ENCODE results near the gene SCYGR7. TPM values are rescaled to one million over a fixed set of nuclear protein-coding genes. Genes with fewer than 3 reads are reported as not detected.

SCYGR7 gene, protein sequence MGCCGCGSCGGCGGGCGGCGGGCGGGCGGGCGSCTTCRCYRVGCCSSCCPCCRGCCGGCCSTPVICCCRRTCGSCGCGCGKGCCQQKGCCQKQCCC
- total RNA-seq (not detected), polyA plus RNA-seq (not detected)

DNA sequence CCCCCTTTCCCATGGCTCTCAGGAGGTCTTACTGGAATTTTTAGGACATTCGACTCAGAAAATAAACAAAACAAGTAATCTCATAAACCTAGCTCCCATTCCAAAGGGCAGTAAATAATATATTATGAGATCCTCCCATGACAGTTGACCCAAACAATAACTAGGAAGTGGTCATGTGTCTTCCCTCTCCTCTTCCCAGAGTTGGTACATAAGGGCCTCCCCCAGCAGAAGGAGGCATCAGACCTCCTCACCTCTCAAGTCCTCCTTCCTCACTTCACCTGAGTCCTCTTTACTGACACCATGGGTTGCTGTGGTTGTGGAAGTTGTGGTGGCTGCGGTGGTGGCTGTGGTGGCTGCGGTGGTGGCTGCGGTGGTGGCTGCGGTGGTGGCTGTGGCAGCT lies at the start of gene SCYGR7:
SCYGR7 (plus strand) TSS at position 301 of the 400 bp plus-strand sequence; CDS start at position 301, 0 bp downstream.
- TF ChIP-seq POLR2AphosphoS5 (IDR thresholded peaks at IDR 0.05) (no peak), POLR2A (IDR thresholded peaks at IDR 0.05) (no peak), EP300 (IDR thresholded peaks at IDR 0.05) (no peak)
- TF ChIP-seq, protein P1, sequence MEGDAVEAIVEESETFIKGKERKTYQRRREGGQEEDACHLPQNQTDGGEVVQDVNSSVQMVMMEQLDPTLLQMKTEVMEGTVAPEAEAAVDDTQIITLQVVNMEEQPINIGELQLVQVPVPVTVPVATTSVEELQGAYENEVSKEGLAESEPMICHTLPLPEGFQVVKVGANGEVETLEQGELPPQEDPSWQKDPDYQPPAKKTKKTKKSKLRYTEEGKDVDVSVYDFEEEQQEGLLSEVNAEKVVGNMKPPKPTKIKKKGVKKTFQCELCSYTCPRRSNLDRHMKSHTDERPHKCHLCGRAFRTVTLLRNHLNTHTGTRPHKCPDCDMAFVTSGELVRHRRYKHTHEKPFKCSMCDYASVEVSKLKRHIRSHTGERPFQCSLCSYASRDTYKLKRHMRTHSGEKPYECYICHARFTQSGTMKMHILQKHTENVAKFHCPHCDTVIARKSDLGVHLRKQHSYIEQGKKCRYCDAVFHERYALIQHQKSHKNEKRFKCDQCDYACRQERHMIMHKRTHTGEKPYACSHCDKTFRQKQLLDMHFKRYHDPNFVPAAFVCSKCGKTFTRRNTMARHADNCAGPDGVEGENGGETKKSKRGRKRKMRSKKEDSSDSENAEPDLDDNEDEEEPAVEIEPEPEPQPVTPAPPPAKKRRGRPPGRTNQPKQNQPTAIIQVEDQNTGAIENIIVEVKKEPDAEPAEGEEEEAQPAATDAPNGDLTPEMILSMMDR (IDR thresholded peaks at IDR 0.05): no peak

DNA sequence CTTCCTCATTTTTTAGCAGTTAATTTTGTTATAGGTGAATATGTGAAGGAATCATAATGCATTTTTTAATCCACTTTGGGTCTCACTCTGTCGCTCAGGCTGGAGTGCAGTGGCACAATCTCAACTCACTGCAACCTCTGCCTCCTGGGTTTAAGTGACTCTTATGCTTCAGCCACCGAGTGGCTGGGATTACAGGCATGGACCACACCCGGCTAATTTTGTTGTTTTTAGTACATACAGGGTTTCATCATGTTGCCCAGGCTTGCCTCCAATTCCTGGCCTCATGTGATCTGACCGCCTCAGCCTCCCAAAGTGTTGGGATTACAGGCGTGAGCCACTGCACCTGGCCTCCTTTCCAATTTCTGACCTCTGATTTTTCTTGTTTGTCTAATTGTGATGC lies 43.9 kb upstream of the SCYGR7 start:
- no peaks in the 10 kb centered on the region for H3K36me3 ChIP-seq
- no peak for TF ChIP-seq POLR2AphosphoS5 (IDR thresholded peaks at IDR 0.05)
- TF ChIP-seq, protein P1 (IDR thresholded peaks at IDR 0.05): no peak
- TF ChIP-seq POLR2A (IDR thresholded peaks at IDR 0.05): no peak
- TF ChIP-seq EP300 (IDR thresholded peaks at IDR 0.05): no peak
- WGBS, 2 donors: 67 to 77% methylated on average over 5 of the region's 5 CpGs
- no peak overlapping the region for H3K4me3 ChIP-seq
- H3K9me3 ChIP-seq: no peaks in the 10 kb centered on the region
- DNase-seq: no peak
- no peaks in the 10 kb centered on the region for H3K27me3 ChIP-seq
- intact Hi-C loops (cut with DNase I): no loop called here
- no peaks in the 10 kb centered on the region for H3K4me1 ChIP-seq
- no peak overlapping the region for H3K27ac ChIP-seq

More for the DNA sequence above, at the start of gene SCYGR7:
- WGBS, 2 donors: 86 to 88% methylated on average over 5 of the region's 5 CpGs
- no peak within 1 kb of the TSS for H3K4me3 ChIP-seq
- H3K27me3 ChIP-seq: no peaks in the 10 kb centered on the region
- no peaks in the 10 kb centered on the region for H3K4me1 ChIP-seq
- no peak for DNase-seq
- no peaks in the 10 kb centered on the region for H3K36me3 ChIP-seq
- H3K27ac ChIP-seq: no peak within 1 kb of the TSS
- no peaks in the 10 kb centered on the region for H3K9me3 ChIP-seq
- intact Hi-C loops (cut with DNase I): no loop called here

DNA sequence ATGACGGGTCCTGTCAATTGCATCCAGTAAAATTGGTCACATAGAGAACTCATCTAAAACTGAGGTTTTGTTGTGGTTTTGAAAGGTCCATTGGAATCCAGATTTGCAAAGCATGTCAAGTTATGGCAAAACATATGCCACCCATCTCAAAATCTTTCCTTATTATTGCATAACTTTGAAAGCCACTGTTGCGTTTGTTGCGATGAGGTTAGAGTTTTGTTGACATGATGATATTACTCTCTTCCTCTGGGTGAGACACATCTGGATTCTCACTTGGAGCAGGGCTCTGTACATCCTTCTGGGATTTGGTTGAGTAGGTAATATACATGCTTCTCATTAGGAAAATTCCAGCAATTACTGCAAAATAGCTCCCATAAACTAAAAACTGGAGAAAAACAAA lies 40.9 kb upstream of the SCYGR7 start:
- intact Hi-C loops (cut with DNase I): no loop called here

DNA sequence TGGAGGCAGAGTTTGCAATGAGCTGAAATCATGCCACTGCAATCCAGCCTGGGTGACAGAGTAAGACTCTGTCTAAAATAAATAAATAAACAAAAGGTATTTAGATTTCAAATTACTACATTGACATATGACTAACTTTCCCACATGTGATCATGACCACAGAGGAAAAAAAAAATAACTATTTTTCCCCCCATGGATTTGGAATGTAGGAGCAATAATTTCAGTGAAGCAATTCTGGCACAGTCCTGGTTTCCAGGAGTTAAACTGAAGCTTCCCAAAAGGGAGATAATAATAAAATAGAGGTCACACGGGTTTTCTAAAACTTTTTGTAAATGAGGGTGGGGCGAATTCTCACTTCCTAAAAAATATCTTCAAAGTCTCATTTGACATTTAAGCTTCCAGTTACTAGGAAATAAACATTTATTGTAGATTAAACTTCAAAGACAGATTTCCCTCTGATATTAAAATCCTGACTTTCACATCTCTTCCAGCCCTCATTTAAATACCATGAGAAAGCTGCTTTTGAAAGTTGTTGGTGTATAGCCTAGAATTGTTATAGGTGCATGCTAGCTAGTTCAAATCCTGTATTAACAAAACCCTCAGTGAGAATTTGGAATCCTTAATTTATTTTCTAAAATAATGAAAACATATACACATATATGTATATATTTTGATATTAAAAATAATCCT lies 31.0 kb upstream of the SCYGR7 start:
- intact Hi-C loops (cut with DNase I): no loop called here
- H3K27me3 ChIP-seq: no peaks in the 10 kb centered on the region
- H3K4me1 ChIP-seq: no peaks in the 10 kb centered on the region
- no peaks in the 10 kb centered on the region for H3K36me3 ChIP-seq
- no peak for DNase-seq
- no peak overlapping the region for H3K4me3 ChIP-seq
- no peaks in the 10 kb centered on the region for H3K9me3 ChIP-seq
- no peak for TF ChIP-seq POLR2A (IDR thresholded peaks at IDR 0.05)
- no peak for TF ChIP-seq POLR2AphosphoS5 (IDR thresholded peaks at IDR 0.05)
- TF ChIP-seq, protein P1 (IDR thresholded peaks at IDR 0.05): no peak
- no peak for TF ChIP-seq EP300 (IDR thresholded peaks at IDR 0.05)
- H3K27ac ChIP-seq: no peak overlapping the region
- WGBS, 2 donors: 44 to 52% methylated on average over 2 of the region's 2 CpGs

More for the DNA sequence above, 40.9 kb upstream of the SCYGR7 start:
- H3K4me1 ChIP-seq: no peaks in the 10 kb centered on the region
- TF ChIP-seq, protein P1 (IDR thresholded peaks at IDR 0.05): no peak
- TF ChIP-seq EP300 (IDR thresholded peaks at IDR 0.05) (no peak), POLR2AphosphoS5 (IDR thresholded peaks at IDR 0.05) (no peak)
- WGBS, 2 donors: 89 to 93% methylated on average over 3 of the region's 3 CpGs
- H3K9me3 ChIP-seq: no peaks in the 10 kb centered on the region
- no peak for DNase-seq
- no peak overlapping the region for H3K4me3 ChIP-seq
- no peak overlapping the region for H3K27ac ChIP-seq
- H3K27me3 ChIP-seq: no peaks in the 10 kb centered on the region
- H3K36me3 ChIP-seq: no peaks in the 10 kb centered on the region
